HG03108 (cell line): ENCODE data around the gene POM121L2.

Experiments
- ATAC-seq: cut with Tn5 transposase; IDR thresholded peaks from one replicate; pipeline ENCODE4 v1.9.1; 2021; ENCODE audit warnings: moderate library complexity; ENCODE audit not compliant: unreplicated experiment

The POM121L2 gene

GRCh38 chr6:27312146-27312949 is at the start of gene POM121L2:
Gene POM121L2, minus strand, starts transcription at chr6:27312273. Its CDS starts 103 bp downstream, at chr6:27312170.
- ATAC-seq: no peak

DNA sequence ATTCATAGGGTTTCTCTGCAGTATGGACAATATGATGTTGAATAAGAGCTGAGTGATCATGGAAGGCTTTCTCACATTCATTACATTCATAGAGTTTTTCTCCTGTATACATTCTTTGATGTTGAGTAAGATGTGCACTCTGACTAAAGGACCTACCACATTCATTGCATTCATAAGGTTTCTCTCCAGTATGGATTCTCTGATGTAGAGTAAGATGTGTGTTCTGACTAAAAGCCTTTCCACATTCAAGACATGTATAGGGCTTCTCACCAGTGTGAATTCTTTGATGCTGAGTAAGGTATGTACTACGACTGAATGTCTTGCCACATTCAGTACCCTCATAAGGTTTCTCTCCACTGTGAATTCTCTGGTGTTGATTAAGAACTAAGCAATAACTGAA is 47.2 kb upstream of the POM121L2 start:
- no peak for ATAC-seq

DNA sequence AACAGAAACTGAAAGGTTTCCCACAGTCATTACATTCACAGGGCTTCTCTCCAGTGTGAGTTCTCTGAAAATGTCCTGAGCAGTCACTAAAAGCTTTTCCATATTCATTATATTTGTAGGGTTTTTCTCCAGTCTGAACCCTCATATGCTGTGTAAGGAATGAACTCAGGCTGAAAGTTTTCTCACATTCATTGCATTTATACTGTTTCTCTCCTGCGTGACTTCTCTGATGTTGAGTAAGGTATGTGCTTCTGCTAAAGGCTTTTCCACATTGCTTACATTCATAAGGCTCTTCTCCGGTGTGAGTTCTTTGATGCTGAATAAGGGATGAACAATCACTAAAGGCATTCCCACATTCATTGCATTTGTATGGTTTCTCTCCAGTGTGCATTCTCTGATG is 46.7 kb upstream of the POM121L2 start:
- ATAC-seq: no peak

GRCh38 chr6:27352850-27353249 is 40.8 kb upstream of the POM121L2 start:
- ATAC-seq: no peak

GRCh38 chr6:27334141-27334540 is 22.1 kb upstream of the POM121L2 start:
- ATAC-seq: no peak

DNA sequence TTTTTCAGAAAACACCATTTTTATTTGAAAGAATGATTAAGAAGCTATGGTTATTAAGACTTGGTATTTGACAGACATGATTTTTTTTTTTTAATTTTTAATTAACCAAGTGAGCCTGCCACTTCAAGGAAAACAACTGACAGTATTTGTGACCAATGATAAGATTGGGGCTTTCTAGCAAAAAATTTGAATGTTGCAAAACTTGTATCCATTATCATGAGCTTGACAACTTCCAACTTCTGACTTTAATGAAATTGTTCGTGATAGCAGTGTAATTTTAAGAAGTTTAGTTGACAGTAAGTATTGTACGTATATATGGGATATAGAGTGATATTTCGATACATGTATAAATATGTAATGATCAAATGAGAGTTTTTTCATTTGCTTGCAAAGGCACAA is 21.6 kb upstream of the POM121L2 start:
- ATAC-seq: no peak

- ATAC-seq: no peak
Observed at GRCh38 chr6:27332692-27333641, 20.9 kb upstream of the POM121L2 start.

GRCh38 chr6:27327023-27327738 is 15.1 kb upstream of the POM121L2 start:
- ATAC-seq: no peak

GRCh38 chr6:27321901-27322300 is 9.8 kb upstream of the POM121L2 start:
- no peak for ATAC-seq

DNA sequence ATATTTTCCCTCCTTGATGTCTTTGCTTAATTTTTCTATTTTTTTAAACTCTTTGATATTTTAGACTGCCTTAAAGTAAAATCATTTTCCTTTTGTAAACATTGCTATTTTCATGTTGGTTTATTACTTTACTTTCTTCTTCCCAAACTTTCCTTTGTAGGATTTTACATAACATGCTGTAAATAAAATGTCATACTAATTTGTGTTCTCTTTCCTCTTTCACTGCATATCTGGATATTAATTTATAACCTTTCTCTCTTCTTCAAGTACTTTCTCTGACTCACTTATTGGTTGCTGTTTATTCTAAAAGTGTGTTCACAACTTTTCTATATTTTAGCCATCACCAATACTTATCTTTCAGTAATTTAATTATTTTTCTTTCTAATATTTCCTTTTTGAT is 9.3 kb upstream of the POM121L2 start:
- ATAC-seq: no peak

- no peak for ATAC-seq
Observed at GRCh38 chr6:27318973-27319372, 6.9 kb upstream of the POM121L2 start.

GRCh38 chr6:27314046-27314445 is 2.0 kb upstream of the POM121L2 start:
- no peak for ATAC-seq

DNA sequence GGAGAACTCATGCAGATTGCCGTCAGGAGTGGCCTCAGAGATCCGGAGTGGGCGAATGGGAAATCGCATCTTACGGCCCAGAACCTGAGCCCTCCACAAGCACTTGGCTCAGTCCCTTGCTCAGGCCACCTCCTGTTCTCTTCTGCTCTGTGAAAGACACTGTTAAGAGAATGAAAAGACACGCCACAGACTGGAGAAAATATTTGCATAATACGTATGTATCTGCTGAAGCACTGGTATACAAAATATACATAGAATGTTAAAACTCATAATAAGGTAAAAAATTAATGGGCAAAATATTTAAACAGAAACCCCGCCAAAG is 838 bp upstream of the POM121L2 start:
- no peak for ATAC-seq

GRCh38 chr6:27311806-27312145 is 297 bp downstream of the POM121L2 start:
- no peak for ATAC-seq

DNA sequence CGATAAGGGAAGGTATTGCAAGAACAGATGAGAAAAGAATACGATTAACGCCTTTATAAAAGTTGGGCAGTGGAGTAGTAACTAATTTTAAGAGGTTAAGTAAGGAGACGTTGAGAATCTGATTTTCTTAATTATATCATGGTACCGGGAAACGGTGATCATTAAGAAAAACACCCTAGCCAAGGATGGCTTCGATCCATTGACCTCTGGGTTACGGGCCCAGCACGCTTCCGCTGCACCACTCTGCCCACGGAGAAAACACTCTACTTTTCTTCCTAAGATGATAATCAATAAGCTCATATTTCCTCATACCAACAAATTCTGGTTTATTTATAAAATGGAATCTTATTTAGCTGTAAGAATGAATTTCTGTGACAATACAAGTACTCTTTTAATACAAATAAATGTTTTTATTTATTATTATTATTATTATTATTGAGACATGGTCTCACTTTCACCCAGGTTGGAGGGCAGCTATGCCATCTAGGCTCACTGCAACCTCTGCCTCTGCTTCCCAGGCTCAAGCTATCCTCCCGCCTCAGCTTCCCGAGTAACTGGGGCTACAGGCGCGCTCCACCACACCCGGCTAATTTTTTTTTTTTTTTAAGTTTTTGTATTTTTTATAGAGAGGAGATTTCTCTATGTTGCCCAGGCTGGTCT is 8.3 kb downstream of the POM121L2 start:
- ATAC-seq: no peak

DNA sequence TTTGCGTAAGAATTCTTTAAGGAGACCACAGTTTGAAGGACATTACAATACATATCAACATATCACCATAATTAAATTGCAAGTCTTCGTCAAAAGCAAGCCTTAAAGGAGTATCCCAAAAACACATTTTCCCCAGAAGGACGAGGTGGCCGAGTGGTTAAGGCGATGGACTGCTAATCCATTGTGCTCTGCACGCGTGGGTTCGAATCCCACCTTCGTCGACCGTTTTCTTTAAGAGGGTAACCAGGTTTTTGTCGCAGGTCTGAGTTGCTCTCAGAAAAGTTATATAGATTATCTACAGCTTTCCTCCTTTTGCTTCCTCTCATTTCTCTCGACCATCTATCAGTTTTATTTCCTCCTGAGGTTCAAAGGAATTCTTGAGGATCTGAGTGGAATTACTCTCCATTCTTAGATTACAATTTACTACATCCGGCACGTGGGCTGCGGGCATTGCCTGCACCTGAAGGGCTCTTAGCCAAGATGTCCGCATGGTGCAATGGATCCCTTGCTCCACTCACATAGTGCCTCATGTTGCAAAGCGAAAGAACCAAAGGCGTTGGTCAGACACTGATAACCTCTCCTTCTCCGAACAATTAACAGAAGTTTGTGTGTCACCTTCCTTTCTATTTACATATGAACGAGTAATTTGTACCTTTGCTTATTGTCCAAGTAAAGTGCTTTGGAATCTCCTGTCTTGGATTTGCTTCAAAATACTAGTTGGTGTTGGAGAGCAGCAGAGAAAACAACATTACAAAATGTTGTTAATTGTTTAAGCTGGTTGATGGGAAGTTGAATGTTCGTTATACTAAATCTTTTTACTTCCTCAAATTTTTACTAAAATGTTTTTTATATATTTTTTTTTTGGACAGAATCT is 14.0 kb downstream of the POM121L2 start:
- no peak for ATAC-seq

GRCh38 chr6:27297484-27297856 is 14.6 kb downstream of the POM121L2 start:
- no peak for ATAC-seq

DNA sequence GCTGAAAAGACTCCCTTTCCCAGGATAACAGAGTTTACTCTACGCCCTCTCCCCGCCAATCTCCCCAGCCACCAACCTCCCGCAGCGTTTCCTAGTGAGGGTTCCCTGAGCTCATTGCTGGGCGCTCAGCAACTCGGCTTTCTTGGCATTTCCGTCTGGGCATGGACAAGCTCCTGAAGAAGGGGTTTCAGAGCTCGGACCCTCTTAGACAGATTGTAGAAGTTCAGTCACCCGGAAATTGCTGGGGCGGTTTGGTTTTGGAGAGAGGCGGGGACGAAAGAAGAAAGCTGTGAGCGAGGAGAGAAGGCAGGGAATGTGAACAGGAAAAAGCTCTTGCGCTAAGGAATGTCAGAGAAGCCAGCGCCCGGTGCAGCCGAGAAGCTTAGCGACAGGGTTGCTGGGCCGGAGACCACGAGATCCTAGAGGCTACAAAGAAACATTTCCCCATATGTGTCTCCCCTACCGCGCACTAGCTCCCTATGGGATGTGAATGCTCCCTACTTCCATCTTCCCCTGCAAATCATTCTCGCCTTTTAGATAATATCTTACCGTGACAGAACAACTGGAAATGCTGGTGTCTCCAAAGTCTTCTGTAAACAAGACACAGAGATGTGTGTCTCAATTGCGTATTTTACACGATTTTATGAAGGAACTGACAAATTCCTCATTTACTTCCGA is 15.8 kb downstream of the POM121L2 start:
- no peak for ATAC-seq

DNA sequence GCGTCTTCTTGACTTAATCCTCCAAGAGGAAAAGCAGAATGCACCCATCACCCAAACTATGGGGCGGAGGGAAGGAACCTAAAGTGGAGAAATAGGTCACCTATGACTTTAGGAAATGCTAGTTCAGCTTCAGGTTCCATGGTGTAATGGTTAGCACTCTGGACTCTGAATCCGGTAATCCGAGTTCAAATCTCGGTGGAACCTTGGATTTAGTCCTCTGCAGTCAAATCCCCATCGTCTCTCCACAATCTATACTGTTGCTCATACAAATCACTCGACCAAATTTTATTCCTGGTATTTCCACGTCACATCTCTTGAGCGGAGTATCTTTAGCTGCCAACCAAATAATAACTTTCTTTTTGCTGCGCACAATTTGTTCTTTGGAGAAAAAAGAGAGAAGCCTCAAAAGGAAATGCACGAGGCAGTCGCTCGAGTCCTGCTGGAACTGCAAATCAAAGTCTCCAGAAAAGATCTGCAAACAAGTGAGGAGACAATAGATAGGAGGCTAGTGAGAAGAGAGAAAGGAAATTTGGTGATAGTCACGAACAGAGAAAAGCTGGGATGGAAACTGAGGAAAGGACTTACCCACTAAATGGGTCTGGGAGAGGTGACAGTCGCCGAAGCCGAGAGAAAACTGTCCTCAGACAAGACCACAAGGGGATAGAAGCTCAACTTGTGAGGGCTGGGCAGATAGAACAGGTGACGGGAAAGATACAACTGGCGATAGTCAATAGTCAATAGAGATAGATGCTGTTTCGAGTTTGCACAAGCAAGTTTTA is 16.6 kb downstream of the POM121L2 start:
- no peak for ATAC-seq
